D721Med (cell line): Measurements from ENCODE around the gene VEGFA.

ENCODE experiments used
- DNase-seq: peaks from one replicate; pipeline ENCODE4 v3.0.0; 2011; ENCODE audit warnings: low spot score; ENCODE audit not compliant: insufficient read length
- FAIRE-seq: peaks from 2 replicates; lab custom pipeline; 2011; peaks lifted over from hg19 to GRCh38; lab: Jason Lieb, UNC
- TF ChIP-seq, protein P1 (sequence below): IDR thresholded peaks from 2 replicates; pipeline ENCODE4 v1.5.1; 2012; ENCODE audit warnings: mild to moderate bottlenecking, control low read depth; ENCODE audit not compliant: insufficient read depth; ENCODE audit errors: missing control alignments

The VEGFA gene

DNA sequence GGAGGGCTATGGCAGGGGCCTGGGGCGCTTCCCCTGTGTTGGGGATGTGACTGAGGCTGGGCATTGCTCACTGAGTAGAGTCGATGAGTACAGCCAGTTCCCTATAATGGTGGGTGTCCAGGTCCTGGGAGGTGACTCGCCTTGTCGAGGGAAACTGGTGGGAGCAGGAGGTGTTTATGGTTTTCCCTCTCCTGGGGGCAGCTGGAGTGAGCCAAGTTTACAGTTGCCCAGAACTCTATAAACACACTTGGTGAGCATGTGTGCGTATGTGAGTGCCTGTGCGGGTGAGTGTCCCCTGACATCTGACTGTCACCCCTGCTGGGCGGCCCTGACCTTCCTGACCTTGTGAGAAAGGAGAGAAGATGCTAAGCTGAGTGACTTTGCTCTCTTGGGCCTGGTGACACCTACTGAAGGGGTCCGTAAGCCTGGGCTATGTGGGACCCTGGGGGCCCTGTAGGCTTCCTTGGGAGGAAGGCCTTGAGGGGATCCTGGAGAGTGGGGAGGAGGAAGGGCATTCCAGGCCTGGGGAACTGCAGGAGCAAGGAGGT is 65.9 kb downstream of the VEGFA start:
- TF ChIP-seq, protein P1, sequence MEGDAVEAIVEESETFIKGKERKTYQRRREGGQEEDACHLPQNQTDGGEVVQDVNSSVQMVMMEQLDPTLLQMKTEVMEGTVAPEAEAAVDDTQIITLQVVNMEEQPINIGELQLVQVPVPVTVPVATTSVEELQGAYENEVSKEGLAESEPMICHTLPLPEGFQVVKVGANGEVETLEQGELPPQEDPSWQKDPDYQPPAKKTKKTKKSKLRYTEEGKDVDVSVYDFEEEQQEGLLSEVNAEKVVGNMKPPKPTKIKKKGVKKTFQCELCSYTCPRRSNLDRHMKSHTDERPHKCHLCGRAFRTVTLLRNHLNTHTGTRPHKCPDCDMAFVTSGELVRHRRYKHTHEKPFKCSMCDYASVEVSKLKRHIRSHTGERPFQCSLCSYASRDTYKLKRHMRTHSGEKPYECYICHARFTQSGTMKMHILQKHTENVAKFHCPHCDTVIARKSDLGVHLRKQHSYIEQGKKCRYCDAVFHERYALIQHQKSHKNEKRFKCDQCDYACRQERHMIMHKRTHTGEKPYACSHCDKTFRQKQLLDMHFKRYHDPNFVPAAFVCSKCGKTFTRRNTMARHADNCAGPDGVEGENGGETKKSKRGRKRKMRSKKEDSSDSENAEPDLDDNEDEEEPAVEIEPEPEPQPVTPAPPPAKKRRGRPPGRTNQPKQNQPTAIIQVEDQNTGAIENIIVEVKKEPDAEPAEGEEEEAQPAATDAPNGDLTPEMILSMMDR = no peak
- DNase-seq (no peak), FAIRE-seq (no peak)
